GM18951 (cell line): Measurements from ENCODE around the gene ZNF341.
"Not testable (repeated sequence)": the region's sequence is repeated elsewhere in the genome, so short reads cannot be mapped to it uniquely, and the experiment has no call there.

Experiments
- POLR2A ChIP-seq: IDR thresholded peaks from 4 replicates; pipeline ENCODE4 v1.6.1; 2011; ENCODE audit warnings: mild to moderate bottlenecking; ENCODE audit not compliant: insufficient read length, insufficient read depth; ENCODE audit errors: extremely low read depth
- in situ Hi-C: fragments of 300-500 bp; cut with MboI; formaldehyde crosslinking; loops from one replicate; pipeline ENCODE4 v1.12.0; 2022; ENCODE audit warnings: low sequenced_read_pairs, mixed read lengths, inconsistent platforms; ENCODE audit not compliant: unreplicated experiment

The ZNF341 gene

GRCh38 chr20:33753763-33754162 lies 22.0 kb downstream of the ZNF341 start:
- no peak for TF ChIP-seq POLR2A

DNA sequence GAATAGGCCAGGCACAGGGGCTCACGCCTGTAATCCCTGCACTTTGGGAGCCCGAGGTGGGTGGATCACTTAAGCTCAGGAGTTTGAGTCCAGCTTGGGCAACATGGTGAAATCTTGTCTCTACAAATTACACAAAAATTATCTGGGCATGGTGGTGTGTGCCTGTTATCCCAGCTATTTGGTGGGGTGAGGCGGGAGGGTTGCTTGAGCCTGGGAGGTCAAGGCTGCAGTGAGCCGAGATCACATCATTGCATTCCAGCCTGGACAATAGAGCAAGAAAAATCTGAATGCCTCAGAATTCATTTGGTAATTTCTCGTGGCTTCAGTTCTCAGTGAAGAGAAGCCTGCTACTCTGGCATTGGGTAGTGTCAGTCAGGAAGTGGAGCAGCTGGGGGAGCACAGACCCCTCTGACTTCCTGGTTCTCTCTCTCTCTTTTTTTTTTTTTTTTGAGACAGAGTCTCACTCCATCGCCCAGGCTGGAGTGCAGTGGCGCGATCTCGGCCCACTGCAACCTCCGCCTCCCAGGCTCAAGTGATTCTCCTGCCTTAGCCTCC lies 24.2 kb downstream of the ZNF341 start:
- in situ Hi-C loops = not testable (repeated sequence)

More at GRCh38 chr20:33753763-33754162, 22.0 kb downstream of the ZNF341 start:
- in situ Hi-C loops = no loop called here

GRCh38 chr20:33757046-33757445 lies 25.2 kb downstream of the ZNF341 start:
- in situ Hi-C loops = no loop called here
- TF ChIP-seq POLR2A = no peak

- in situ Hi-C loops = no loop called here
- no peak for TF ChIP-seq POLR2A
Measured at GRCh38 chr20:33757458-33757857, 25.7 kb downstream of the ZNF341 start.

DNA sequence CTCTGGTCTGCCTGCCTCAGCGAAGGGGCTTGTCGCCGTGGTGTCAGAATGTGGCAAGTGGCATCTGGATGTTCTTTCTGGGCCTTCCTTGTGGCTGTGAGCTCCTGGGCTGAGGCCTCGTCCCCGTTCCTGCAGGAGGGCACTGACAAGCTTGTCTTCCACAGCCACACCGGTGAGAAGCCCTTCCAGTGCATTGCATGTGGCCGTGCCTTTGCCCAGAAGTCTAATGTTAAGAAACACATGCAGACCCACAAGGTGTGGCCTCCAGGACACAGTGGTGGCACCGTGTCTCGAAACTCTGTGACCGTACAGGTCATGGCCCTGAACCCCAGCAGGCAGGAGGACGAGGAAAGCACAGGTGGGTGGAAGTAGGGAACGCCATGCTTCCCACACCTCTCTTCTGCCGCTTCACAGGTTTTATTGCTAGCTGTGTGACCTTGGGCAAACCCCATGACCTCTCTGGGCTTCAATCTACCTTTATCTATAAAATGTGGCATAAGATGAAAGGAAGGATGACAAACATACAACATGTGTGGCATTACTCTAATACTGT lies 30.0 kb downstream of the ZNF341 start:
- in situ Hi-C loops = no loop called here
- TF ChIP-seq POLR2A = no peak

- TF ChIP-seq POLR2A = no peak
- in situ Hi-C loops = no loop called here
Measured at GRCh38 chr20:33765099-33765498, 33.3 kb downstream of the ZNF341 start.

- no peak for TF ChIP-seq POLR2A
- in situ Hi-C loops = no loop called here
Measured at GRCh38 chr20:33765592-33765991, 33.8 kb downstream of the ZNF341 start.

DNA sequence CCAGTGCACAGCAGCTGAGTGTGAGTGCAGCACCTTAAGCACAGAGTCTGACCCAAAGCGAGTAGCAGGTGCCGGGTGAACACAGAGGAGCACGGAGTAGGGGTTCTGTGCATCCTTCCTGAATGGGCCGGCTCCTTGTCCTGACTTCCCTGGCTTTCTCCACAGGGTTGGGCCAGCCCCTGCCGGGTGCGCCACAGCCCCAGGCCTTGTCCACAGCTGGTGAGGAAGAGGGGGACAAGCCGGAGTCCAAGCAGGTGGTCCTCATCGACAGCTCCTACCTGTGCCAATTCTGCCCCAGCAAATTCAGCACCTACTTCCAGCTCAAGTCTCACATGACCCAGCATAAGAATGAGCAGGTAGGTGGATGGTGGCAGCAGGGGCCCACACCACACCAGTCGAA lies 34.9 kb downstream of the ZNF341 start:
- TF ChIP-seq POLR2A = no peak
- in situ Hi-C loops = no loop called here

DNA sequence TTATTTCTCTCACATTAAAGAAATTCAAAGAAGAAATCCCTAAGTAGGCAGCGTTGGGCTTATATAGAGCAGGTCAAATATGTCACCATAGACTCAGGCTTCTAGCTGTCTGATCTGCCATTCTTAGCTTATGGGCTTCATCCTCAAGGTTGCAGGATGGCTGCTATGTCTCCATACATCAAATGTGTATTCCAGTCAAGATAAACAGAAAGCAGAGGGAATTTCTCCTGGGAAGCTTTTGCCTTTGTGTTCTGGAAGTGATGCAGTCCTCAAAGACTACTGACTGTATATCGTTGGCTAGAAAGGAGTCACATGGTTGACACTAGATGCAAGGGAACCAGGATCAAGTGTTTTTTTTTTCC lies 36.0 kb downstream of the ZNF341 start:
- in situ Hi-C loops = no loop called here
- TF ChIP-seq POLR2A = no peak

GRCh38 chr20:33769043-33769442 lies 37.2 kb downstream of the ZNF341 start:
- in situ Hi-C loops = no loop called here
- no peak for TF ChIP-seq POLR2A

- in situ Hi-C loops = no loop called here
- TF ChIP-seq POLR2A = no peak
Measured at GRCh38 chr20:33770005-33770404, 38.2 kb downstream of the ZNF341 start.

DNA sequence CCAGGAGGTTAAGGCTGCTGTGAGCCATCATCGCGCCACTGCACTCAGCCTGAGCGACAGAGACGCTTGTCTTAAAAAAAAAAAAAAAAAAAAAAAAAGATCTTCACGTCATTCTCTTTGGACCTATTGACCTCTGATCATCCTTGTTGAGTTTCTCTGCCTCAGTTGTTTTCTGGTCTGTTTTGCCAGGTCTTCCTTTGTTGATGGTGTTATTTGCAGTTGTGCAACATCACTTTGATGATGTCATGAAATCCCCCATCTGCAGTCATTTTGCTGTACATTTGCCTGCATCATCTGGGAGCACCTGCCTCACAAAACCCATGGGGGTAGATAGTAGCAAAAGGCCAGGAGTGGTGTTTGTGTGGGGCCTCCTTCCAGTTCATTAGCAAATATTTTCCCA lies 40.1 kb downstream of the ZNF341 start:
- no peak for TF ChIP-seq POLR2A
- in situ Hi-C loops = no loop called here

GRCh38 chr20:33772439-33772838 lies 40.6 kb downstream of the ZNF341 start:
- in situ Hi-C loops = no loop called here
- no peak for TF ChIP-seq POLR2A

- in situ Hi-C loops = no loop called here
- no peak for TF ChIP-seq POLR2A
Measured at GRCh38 chr20:33773412-33774089, 41.8 kb downstream of the ZNF341 start.

- in situ Hi-C loops = no loop called here
- TF ChIP-seq POLR2A = no peak
Measured at GRCh38 chr20:33777816-33778215, 46.0 kb downstream of the ZNF341 start.

GRCh38 chr20:33781133-33781532 lies 49.3 kb downstream of the ZNF341 start:
- no peak for TF ChIP-seq POLR2A
- in situ Hi-C loops = no loop called here
